A549 treated with RU486 at 1 μM for 4 hours (cell line): Measurements from ENCODE around the gene ALOX12B. TPM values are rescaled to one million over a fixed set of nuclear protein-coding genes. Genes with fewer than 3 reads are reported as not detected.

Experiments used
- total RNA-seq: library from RNA; stranded (reverse); fragments of 200-300 nt; extraction: Qiagen RNA extraction; gene quantifications from 5 replicates; pipeline ENCODE4 v1.2.3, GENCODE V29; 2022; ENCODE audit warnings: low read depth

Gene ALOX12B
- total RNA-seq: 0.61 to 1.6 TPM (median 1.4 TPM) in 5 replicates

GRCh38 chr17:8087075-8087951, at the start of gene ALOX12B:
Gene ALOX12B (minus strand): TSS chr17:8087716. CDS start chr17:8087442, 274 bp downstream.

GRCh38 chr17:8123695-8124349, 36.3 kb upstream of the ALOX12B start, which contains the start of gene HES7:
Gene HES7 (minus strand): TSS chr17:8124106. CDS start chr17:8124084, 22 bp downstream.

GRCh38 chr17:8117980-8118768, 30.7 kb upstream of the ALOX12B start, which contains the start of gene ALOXE3:
Gene ALOXE3 (minus strand): TSS chr17:8118514. CDS start chr17:8117990, 524 bp downstream.

GRCh38 chr17:8038954-8039610, 48.4 kb downstream of the ALOX12B start, which contains the start of gene ALOX15B:
Gene ALOX15B (plus strand): TSS chr17:8039059. CDS start chr17:8039156, 97 bp downstream.

Other genes starting within 250 kb of the ALOX12B start
- gene TMEM88, start 232.7 kb downstream of the ALOX12B start, total RNA-seq: 0.31 to 1.5 TPM (median 0.71 TPM) in 5 replicates
- gene NAA38, start 230.2 kb downstream of the ALOX12B start, total RNA-seq: 188 to 252 TPM (median 226 TPM) in 5 replicates
- 17.6 to 22.4 TPM (median 21.6 TPM) in 5 replicates for gene CYB5D1, start 229.7 kb downstream of the ALOX12B start, total RNA-seq
- 58.1 to 75.8 TPM (median 63.0 TPM) in 5 replicates for gene CHD3, start 198.9 kb downstream of the ALOX12B start, total RNA-seq
- gene RNF227, start 171.4 kb downstream of the ALOX12B start, total RNA-seq: 0.98 to 1.9 TPM (median 1.4 TPM) in 5 replicates
- gene KCNAB3, start 157.9 kb downstream of the ALOX12B start, total RNA-seq: 1.5 to 3.4 TPM (median 2.9 TPM) in 5 replicates
- 301 to 369 TPM (median 322 TPM) in 5 replicates for gene TRAPPC1, start 155.8 kb downstream of the ALOX12B start, total RNA-seq
- 33.2 to 42.2 TPM (median 41.3 TPM) in 5 replicates for gene CNTROB, start 155.5 kb downstream of the ALOX12B start, total RNA-seq
- gene GUCY2D, start 85.1 kb downstream of the ALOX12B start, total RNA-seq: 0.29 to 0.33 TPM in 2 of 5 replicates, not detected in the others
- not detected in 5 replicates for gene ALOX15B, start 48.7 kb downstream of the ALOX12B start, total RNA-seq
- gene ALOXE3, start 30.8 kb upstream of the ALOX12B start, total RNA-seq: 5.7 to 11.5 TPM (median 6.9 TPM) in 5 replicates
- 0.40 to 3.1 TPM (median 2.0 TPM) in 5 replicates for gene HES7, start 36.4 kb upstream of the ALOX12B start, total RNA-seq
- 5.5 to 9.6 TPM (median 6.7 TPM) in 5 replicates for gene PER1, start 64.7 kb upstream of the ALOX12B start, total RNA-seq
- gene VAMP2, start 75.2 kb upstream of the ALOX12B start, total RNA-seq: 22.8 to 29.5 TPM (median 26.4 TPM) in 5 replicates
- gene TMEM107, start 88.7 kb upstream of the ALOX12B start, total RNA-seq: 16.0 to 20.8 TPM (median 19.5 TPM) in 5 replicates
- gene BORCS6, start 102.5 kb upstream of the ALOX12B start, total RNA-seq: 5.3 to 8.3 TPM (median 7.3 TPM) in 5 replicates
- 146 to 164 TPM (median 159 TPM) in 5 replicates for gene AURKB, start 122.9 kb upstream of the ALOX12B start, total RNA-seq
- 12.0 to 14.1 TPM (median 13.0 TPM) in 5 replicates for gene CTC1, start 160.3 kb upstream of the ALOX12B start, total RNA-seq
- 40.7 to 51.3 TPM (median 49.7 TPM) in 5 replicates for gene PFAS, start 161.6 kb upstream of the ALOX12B start, total RNA-seq
- gene RANGRF, start 201.0 kb upstream of the ALOX12B start, total RNA-seq: 38.0 to 54.1 TPM (median 47.9 TPM) in 5 replicates
- 4.9 to 10.5 TPM (median 8.0 TPM) in 5 replicates for gene SLC25A35, start 207.7 kb upstream of the ALOX12B start, total RNA-seq
- gene ARHGEF15, start 222.5 kb upstream of the ALOX12B start, total RNA-seq: not detected in 5 replicates